Endothelial cell (in vitro differentiated cells): ENCODE data around the gene LUC7L3. TPM values are rescaled to one million over a fixed set of nuclear protein-coding genes. Genes with fewer than 3 reads are reported as not detected.

Experiments
- DNase-seq: peaks from one replicate; pipeline ENCODE4 v3.0.0; 2021; ENCODE audit warnings: low spot score
- H3K27ac Mint-ChIP-seq: one replicate; pipeline ENCODE4 v1.8.0; 2021; ENCODE audit warnings: mixed read lengths, inconsistent platforms; ENCODE audit not compliant: unreplicated experiment
- H3K27me3 Mint-ChIP-seq: one replicate; pipeline ENCODE4 v1.8.0; 2021; ENCODE audit warnings: mild to moderate bottlenecking, moderate library complexity, mixed read lengths, inconsistent platforms; ENCODE audit not compliant: unreplicated experiment
- H3K36me3 Mint-ChIP-seq: one replicate; pipeline ENCODE4 v1.8.0; 2021; ENCODE audit warnings: mild to moderate bottlenecking, low read depth, mixed read lengths, inconsistent platforms; ENCODE audit not compliant: unreplicated experiment
- H3K4me1 Mint-ChIP-seq: one replicate; pipeline ENCODE4 v1.8.0; 2021; ENCODE audit warnings: mild to moderate bottlenecking, mixed read lengths, inconsistent platforms; ENCODE audit not compliant: unreplicated experiment
- H3K4me3 Mint-ChIP-seq: one replicate; pipeline ENCODE4 v1.8.0; 2021; ENCODE audit warnings: mild to moderate bottlenecking, mixed read lengths, inconsistent platforms; ENCODE audit not compliant: unreplicated experiment
- H3K9me3 Mint-ChIP-seq: one replicate; pipeline ENCODE4 v1.8.0; 2021; ENCODE audit warnings: mixed read lengths, inconsistent platforms; ENCODE audit not compliant: unreplicated experiment
- CTCF ChIP-seq: fragments of 200-600 bp; sonication (generic); IDR thresholded peaks from one replicate; pipeline ENCODE4 v1.5.0; 2021; ENCODE audit warnings: antibody characterized with exemption; ENCODE audit not compliant: unreplicated experiment
- total RNA-seq: library from RNA; stranded (reverse); fragmentation: NEBNext Ultra II Directional; extraction: Animal tissue kit (Norgen Biotek cat#: 25700); gene quantifications from one replicate; pipeline ENCODE4 v1.2.1, GENCODE V29; 2021; ENCODE audit not compliant: unreplicated experiment

The LUC7L3 gene
- total RNA-seq, 1 donor from 2014 or later = 94.1 TPM

- no peak for TF ChIP-seq CTCF
- H3K27ac Mint-ChIP-seq = no peak overlapping the region
- no peak overlapping the region for H3K4me3 Mint-ChIP-seq
- no peaks in the 10 kb centered on the region for H3K9me3 Mint-ChIP-seq
- no peaks in the 10 kb centered on the region for H3K36me3 Mint-ChIP-seq
- DNase-seq = no peak
- H3K4me1 Mint-ChIP-seq = peaks cover 19% of the 10 kb centered on the region
- H3K27me3 Mint-ChIP-seq = peaks cover 20% of the 10 kb centered on the region
Observed at GRCh38 chr17:50798424-50799288, 79.3 kb downstream of the LUC7L3 start.

GRCh38 chr17:50799582-50799981 lies 80.2 kb downstream of the LUC7L3 start:
- Mint-ChIP-seq H3K4me1 (peaks cover 19% of the 10 kb centered on the region), H3K27me3 (peaks cover 20% of the 10 kb centered on the region), H3K4me3 (no peak overlapping the region), H3K36me3 (no peaks in the 10 kb centered on the region), H3K9me3 (no peaks in the 10 kb centered on the region), H3K27ac (no peak overlapping the region)
- no peak for DNase-seq
- no peak for TF ChIP-seq CTCF

- no peak for DNase-seq
- peaks cover 19% of the 10 kb centered on the region for H3K4me1 Mint-ChIP-seq
- no peaks in the 10 kb centered on the region for H3K9me3 Mint-ChIP-seq
- no peak overlapping the region for H3K4me3 Mint-ChIP-seq
- H3K27me3 Mint-ChIP-seq = peaks cover 20% of the 10 kb centered on the region
- H3K36me3 Mint-ChIP-seq = no peaks in the 10 kb centered on the region
- no peak for TF ChIP-seq CTCF
- H3K27ac Mint-ChIP-seq = peak overlapping the region; percentile 42
Observed at GRCh38 chr17:50800196-50800700, 80.8 kb downstream of the LUC7L3 start.

GRCh38 chr17:50802609-50803571 lies 83.5 kb downstream of the LUC7L3 start:
- Mint-ChIP-seq H3K36me3 (no peaks in the 10 kb centered on the region), H3K9me3 (no peaks in the 10 kb centered on the region), H3K27me3 (peaks cover 16% of the 10 kb centered on the region), H3K4me3 (no peak overlapping the region), H3K4me1 (peaks cover 14% of the 10 kb centered on the region), H3K27ac (no peak overlapping the region)
- no peak for TF ChIP-seq CTCF
- no peak for DNase-seq
